GM20000 (cell line): ENCODE results near the gene DNAH17.

Experiments used
- DNase-seq: peaks from one replicate; pipeline ENCODE4 v3.0.0; 2012; ENCODE audit warnings: low spot score
- TF ChIP-seq, protein P1 (sequence below): IDR thresholded peaks from 2 replicates; pipeline ENCODE4 v1.5.1; 2012; ENCODE audit warnings: mild to moderate bottlenecking, control low read depth; ENCODE audit errors: extremely low read depth, missing control alignments

DNAH17 gene

DNA sequence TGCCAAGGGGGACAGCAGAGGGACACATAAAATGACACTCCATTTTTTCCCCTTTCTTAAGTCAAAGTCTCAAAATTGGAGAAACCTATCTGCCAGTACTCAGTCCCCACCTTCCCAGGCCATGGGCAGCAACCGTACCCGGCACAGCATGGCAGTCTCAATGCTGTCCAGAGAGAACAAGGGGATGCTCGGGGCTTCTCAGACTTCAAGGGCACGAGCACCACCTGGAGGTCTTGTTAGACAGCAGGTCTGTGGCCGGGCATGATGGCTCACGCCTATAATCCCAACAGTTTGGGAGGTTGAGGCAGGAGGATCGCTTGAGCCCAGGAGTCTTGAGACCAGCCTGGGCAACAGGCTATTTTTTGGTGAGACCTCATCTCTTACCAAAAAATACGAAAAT, 3.2 kb downstream of the DNAH17 start:
- no peak for DNase-seq
- TF ChIP-seq, protein P1, sequence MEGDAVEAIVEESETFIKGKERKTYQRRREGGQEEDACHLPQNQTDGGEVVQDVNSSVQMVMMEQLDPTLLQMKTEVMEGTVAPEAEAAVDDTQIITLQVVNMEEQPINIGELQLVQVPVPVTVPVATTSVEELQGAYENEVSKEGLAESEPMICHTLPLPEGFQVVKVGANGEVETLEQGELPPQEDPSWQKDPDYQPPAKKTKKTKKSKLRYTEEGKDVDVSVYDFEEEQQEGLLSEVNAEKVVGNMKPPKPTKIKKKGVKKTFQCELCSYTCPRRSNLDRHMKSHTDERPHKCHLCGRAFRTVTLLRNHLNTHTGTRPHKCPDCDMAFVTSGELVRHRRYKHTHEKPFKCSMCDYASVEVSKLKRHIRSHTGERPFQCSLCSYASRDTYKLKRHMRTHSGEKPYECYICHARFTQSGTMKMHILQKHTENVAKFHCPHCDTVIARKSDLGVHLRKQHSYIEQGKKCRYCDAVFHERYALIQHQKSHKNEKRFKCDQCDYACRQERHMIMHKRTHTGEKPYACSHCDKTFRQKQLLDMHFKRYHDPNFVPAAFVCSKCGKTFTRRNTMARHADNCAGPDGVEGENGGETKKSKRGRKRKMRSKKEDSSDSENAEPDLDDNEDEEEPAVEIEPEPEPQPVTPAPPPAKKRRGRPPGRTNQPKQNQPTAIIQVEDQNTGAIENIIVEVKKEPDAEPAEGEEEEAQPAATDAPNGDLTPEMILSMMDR = no peak

GRCh38 chr17:78572239-78573205, 4.7 kb downstream of the DNAH17 start:
- TF ChIP-seq, protein P1 = no peak
- no peak for DNase-seq

- no peak for DNase-seq
- TF ChIP-seq, protein P1 = no peak
These were observed 5.9 kb downstream of the DNAH17 start for GRCh38 chr17:78571329-78571728.

GRCh38 chr17:78568494-78569115, 8.6 kb downstream of the DNAH17 start:
- TF ChIP-seq, protein P1 = no peak
- DNase-seq = no peak

DNA sequence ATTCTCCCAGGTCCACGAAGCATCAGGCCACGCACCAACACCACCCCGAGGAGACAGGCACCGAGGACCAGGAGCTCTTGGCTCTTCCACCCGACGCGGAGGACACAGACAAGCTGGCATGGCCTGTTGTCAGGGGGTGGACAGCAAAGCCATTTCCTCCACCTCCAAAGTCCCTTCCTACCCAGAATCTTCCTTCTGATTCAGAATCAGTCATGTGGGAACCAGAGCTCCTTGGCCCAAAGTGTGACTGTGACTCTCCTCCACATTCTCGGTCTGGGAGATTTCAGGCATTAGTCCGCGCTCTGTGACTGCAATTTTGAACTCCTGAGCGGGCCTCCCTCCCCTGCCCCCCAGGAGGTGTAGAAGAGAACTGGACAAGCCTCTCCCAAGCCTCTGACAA, 9.2 kb downstream of the DNAH17 start:
- TF ChIP-seq, protein P1 = no peak
- no peak for DNase-seq

DNA sequence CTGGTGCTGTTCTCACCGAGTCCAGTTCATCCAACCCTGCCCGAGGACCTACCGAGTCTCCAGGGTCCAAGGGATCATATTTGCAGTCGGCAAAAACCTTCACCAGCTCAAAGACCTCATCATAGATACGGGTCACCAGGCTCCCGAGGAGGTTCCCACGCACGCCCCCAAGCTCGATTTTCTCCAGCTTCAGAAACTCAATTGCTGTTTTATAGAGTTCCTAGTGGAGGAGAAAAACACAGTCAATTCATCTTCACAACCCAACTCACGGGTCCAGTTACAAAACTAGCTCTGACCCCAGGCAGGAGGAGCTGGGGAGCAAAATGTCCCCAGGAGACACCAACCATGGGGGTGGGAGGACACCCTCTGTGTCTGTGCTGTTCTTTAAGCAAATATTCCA, 10.2 kb downstream of the DNAH17 start:
- TF ChIP-seq, protein P1 = no peak
- DNase-seq = no peak
